ENCODE measurements around the gene ATP5F1C. TPM values are rescaled to one million over a fixed set of nuclear protein-coding genes. Genes with fewer than 3 reads are reported as not detected.
"Not testable (repeated sequence)": the region's sequence is repeated elsewhere in the genome, so short reads cannot be mapped to it uniquely, and the experiment has no call there.

The ATP5F1C gene
- 229 TPM for total RNA-seq (ENCODE audit: unreplicated experiment)
- long read RNA-seq, transcript ATP5F1C-202 (10 exons, 1,163 nt), result major isoform, 214 of 222 reads
- long read RNA-seq, partial matches to known transcripts, result 2 of 222 reads
- long read RNA-seq, other reads (novel, unspliced or antisense), result 4 of 222 reads

DNA sequence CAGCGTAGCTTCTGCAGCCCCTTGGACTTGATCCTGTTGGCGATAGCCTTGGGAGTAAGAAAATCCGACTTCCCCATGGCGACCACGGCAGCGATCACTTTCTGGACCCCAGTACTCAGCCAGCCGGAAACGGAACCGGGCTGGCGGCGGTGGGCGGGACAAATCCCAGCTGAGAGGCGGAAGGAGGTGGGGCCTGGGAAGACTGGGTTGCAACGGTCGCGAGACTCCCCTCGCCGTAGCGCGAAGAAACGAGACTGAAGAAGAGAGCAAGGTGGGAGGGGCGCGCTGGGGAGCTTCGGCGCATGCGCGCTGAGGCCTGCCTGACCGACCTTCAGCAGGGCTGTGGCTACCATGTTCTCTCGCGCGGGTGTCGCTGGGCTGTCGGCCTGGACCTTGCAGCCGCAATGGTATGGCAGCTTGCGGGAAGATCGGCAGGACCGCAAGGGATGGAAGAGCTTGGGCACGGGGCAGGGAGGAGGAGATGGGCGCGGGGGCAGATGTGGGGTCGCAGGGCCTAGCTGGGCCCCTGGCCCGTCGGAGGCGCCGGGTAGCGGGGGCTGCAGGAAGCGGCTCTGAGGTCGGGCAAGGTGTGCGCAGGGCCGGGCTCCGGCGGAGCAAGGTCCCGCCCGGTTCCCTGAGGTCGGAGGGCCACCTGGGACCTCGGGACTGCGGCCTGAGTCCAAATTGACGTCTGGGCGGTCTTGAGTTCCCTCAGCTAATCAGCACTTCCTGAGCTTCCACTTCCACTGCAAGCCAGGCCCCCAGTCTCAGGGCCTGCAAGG is at the start of gene ATP5F1C, which contains the start of gene KIN:
ATP5F1C (plus strand) TSS at position 321 of the 782 bp plus-strand sequence; CDS start at position 352, 31 bp downstream.
KIN (minus strand) TSS at position 137 of the 782 bp plus-strand sequence; CDS start at position 77, 60 bp downstream.
- peak; percentile 98 for DNase-seq
- H3K4me3 Mint-ChIP-seq (ENCODE audit: unreplicated experiment), result no peak within 1 kb of the TSS
- peaks cover 5% of the 10 kb centered on the region for H3K27me3 Mint-ChIP-seq (ENCODE audit: unreplicated experiment)
- H3K9me3 Mint-ChIP-seq (ENCODE audit: unreplicated experiment), result peaks cover 2% of the 10 kb centered on the region
- no peaks in the 10 kb centered on the region for H3K36me3 Mint-ChIP-seq (ENCODE audit: unreplicated experiment)
- TF ChIP-seq, protein P1, sequence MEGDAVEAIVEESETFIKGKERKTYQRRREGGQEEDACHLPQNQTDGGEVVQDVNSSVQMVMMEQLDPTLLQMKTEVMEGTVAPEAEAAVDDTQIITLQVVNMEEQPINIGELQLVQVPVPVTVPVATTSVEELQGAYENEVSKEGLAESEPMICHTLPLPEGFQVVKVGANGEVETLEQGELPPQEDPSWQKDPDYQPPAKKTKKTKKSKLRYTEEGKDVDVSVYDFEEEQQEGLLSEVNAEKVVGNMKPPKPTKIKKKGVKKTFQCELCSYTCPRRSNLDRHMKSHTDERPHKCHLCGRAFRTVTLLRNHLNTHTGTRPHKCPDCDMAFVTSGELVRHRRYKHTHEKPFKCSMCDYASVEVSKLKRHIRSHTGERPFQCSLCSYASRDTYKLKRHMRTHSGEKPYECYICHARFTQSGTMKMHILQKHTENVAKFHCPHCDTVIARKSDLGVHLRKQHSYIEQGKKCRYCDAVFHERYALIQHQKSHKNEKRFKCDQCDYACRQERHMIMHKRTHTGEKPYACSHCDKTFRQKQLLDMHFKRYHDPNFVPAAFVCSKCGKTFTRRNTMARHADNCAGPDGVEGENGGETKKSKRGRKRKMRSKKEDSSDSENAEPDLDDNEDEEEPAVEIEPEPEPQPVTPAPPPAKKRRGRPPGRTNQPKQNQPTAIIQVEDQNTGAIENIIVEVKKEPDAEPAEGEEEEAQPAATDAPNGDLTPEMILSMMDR (IDR thresholded peaks at IDR 0.05; ENCODE audit: partially characterized antibody, unreplicated experiment), result no peak
- H3K4me1 Mint-ChIP-seq (ENCODE audit: low read depth, unreplicated experiment), result peaks cover 7% of the 10 kb centered on the region
- peak within 1 kb of the TSS; percentile 84 for H3K27ac Mint-ChIP-seq (ENCODE audit: unreplicated experiment)

DNA sequence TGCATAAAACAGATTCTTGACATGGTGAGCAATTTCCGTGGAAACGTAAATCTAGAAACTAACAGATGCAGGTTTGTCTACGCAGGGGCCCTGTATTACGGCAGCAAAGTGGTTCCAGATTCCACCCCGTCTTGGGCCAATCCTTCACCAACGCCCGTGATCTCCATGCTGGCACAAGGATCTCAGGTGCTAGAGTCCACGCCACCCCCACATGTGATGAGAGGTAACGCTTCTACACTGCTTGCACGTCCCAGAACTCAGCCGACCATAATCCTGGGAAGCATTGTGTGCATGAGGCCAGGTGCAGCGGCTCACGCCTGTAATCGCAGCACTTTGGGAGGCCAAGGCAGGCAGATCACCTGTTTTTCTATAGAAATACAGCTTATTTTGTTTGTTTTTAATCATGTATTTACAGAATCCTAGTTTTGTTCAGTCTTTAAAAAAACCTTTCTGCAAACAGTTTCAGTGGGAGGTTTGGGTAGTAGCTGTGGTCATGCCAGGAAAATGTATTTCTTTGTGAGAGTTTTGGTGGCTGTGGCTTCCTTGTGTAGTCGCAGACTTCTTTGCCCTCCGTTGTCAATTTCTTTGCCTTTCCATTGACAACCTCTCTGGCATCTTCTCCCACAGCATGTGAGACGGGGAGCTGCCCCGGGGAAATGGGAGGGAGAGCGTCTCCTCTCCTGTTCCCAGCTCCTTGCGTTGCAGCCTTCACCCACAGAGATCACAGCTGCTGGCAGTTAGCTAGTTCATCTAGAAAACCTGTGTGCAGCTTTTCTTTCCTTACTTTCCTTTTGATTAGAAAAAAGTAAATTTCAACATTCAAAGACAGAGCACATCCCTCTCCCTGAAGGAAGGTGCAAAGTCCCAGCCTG is 49.2 kb upstream of the ATP5F1C start:
- Mint-ChIP-seq H3K4me3 (ENCODE audit: unreplicated experiment) (no peak overlapping the region), H3K27ac (ENCODE audit: unreplicated experiment) (no peak overlapping the region), H3K36me3 (ENCODE audit: unreplicated experiment) (no peaks in the 10 kb centered on the region), H3K27me3 (ENCODE audit: unreplicated experiment) (no peaks in the 10 kb centered on the region), H3K4me1 (ENCODE audit: low read depth, unreplicated experiment) (no peaks in the 10 kb centered on the region), H3K9me3 (ENCODE audit: unreplicated experiment) (peaks cover 2% of the 10 kb centered on the region)
- no peak for DNase-seq
- TF ChIP-seq, protein P1 (IDR thresholded peaks at IDR 0.05; ENCODE audit: partially characterized antibody, unreplicated experiment), result no peak

DNA sequence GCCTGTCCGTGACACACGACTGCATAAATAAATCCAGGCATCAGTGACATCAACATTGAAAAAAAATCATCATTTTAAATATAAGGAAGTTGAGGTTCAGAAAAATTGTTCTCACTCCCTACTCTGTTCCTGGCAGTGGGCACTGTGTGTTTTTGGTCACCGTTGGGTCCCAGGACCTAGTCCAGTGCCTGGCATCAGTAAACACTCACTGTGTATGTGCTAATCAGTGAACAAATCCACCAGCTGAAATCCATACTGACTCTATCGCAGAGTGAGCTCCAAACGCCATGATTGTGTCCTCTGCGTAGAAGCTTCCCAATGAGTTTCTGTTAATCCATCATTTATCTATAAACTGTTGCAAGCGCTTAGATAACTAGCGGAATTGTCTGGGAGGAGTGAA is 43.7 kb upstream of the ATP5F1C start:
- H3K36me3 Mint-ChIP-seq (ENCODE audit: unreplicated experiment), result no peaks in the 10 kb centered on the region
- TF ChIP-seq, protein P1 (IDR thresholded peaks at IDR 0.05; ENCODE audit: partially characterized antibody, unreplicated experiment), result no peak

DNA sequence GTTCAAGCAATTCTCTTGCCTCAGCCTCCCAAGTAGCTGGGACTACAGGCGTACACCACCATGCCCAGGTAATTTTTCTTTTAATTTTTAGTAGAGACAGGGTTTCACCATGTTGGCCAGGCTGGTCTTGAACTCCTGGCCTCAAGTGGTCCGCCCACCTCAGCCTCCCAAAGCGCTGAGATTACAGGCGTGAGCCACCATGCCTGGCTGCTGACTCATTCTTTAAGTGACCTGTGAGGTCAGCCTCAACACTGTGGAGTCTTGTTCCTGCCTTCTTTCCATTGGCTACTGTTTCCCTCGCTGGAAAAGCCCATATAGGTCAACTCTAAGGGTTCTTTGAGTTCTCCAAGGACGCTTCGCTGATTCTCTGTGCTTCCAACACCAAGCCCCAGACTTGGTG is 39.3 kb upstream of the ATP5F1C start:
- H3K4me1 Mint-ChIP-seq (ENCODE audit: low read depth, unreplicated experiment); H3K9me3 Mint-ChIP-seq (ENCODE audit: unreplicated experiment); DNase-seq; H3K27ac Mint-ChIP-seq (ENCODE audit: unreplicated experiment); H3K36me3 Mint-ChIP-seq (ENCODE audit: unreplicated experiment); H3K27me3 Mint-ChIP-seq (ENCODE audit: unreplicated experiment); H3K4me3 Mint-ChIP-seq (ENCODE audit: unreplicated experiment): not testable (repeated sequence)

More for the DNA sequence above, 43.7 kb upstream of the ATP5F1C start:
- H3K27ac Mint-ChIP-seq (ENCODE audit: unreplicated experiment), result no peak overlapping the region
- H3K4me1 Mint-ChIP-seq (ENCODE audit: low read depth, unreplicated experiment), result no peaks in the 10 kb centered on the region
- peaks cover 2% of the 10 kb centered on the region for H3K9me3 Mint-ChIP-seq (ENCODE audit: unreplicated experiment)
- no peak overlapping the region for H3K4me3 Mint-ChIP-seq (ENCODE audit: unreplicated experiment)
- no peaks in the 10 kb centered on the region for H3K27me3 Mint-ChIP-seq (ENCODE audit: unreplicated experiment)
- DNase-seq, result no peak

DNA sequence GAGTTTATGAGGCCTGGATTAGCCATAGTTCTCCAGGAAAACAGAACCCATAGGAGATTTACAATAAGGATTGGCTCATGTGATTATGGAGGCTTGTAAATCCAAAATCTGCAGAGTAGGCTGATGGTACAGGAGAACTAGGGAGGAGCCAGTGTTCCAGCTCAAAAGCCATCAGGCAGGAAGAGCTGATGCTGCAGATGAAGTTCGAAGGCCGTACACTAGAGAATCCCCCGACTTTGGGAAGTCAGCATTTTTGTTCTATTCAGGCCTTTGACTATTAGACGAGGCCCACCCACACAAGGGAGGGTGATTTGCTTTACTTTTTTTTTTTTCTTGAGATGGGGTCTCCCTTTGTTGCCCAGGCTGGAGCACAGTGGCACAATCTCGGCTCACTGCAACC is 37.8 kb upstream of the ATP5F1C start:
- TF ChIP-seq, protein P1 (IDR thresholded peaks at IDR 0.05; ENCODE audit: partially characterized antibody, unreplicated experiment), result no peak
- H3K36me3 Mint-ChIP-seq (ENCODE audit: unreplicated experiment), result no peaks in the 10 kb centered on the region
- H3K4me3 Mint-ChIP-seq (ENCODE audit: unreplicated experiment), result no peak overlapping the region
- peaks cover 1% of the 10 kb centered on the region for H3K9me3 Mint-ChIP-seq (ENCODE audit: unreplicated experiment)
- DNase-seq, result no peak
- H3K4me1 Mint-ChIP-seq (ENCODE audit: low read depth, unreplicated experiment), result no peaks in the 10 kb centered on the region
- H3K27me3 Mint-ChIP-seq (ENCODE audit: unreplicated experiment), result no peaks in the 10 kb centered on the region
- no peak overlapping the region for H3K27ac Mint-ChIP-seq (ENCODE audit: unreplicated experiment)
